Spleen (tissue), 7 donors: ENCODE data around the gene ZNF660.

Experiments
- POLR2A ChIP-seq, 3 donors: fragments of 450-650 bp; IDR thresholded peaks; one replicate each; pipeline ENCODE4 v1.5.1; 2017; ENCODE audit warnings: antibody characterized with exemption in 3 of 3, mild to moderate bottlenecking in 1 of 3
- POLR2AphosphoS5 ChIP-seq, 3 donors: sonication (generic); formaldehyde crosslinking; IDR thresholded peaks; one replicate each; pipeline ENCODE4 v1.5.1; 2017; ENCODE audit warnings: antibody characterized with exemption in 3 of 3
- TF ChIP-seq, protein P1 (sequence below), 11 experiments: fragments of 200-600 bp in 7 of 11; fragments of 450-650 bp in 4 of 11; sonication (generic) in 4 of 11; IDR thresholded peaks in 8 of 11; conservative IDR thresholded peaks in 3 of 11; 1 replicate in 7 of 11; 2 replicates in 4 of 11; pipeline versions ENCODE4 v1.4.0 to v1.8.0; 2016 to 2021; ENCODE audit warnings: antibody characterized with exemption in 11 of 11, inconsistent platforms in 4 of 11, mild to moderate bottlenecking in 1 of 11
- donor health status: DM: no; HTN: no; CAD: no; lungs with moderate emphysema.
- donor health status: DM: no; HTN: no; CAD: no.
- donor health status: DM: no; HTN: no; CAD: no.

- TF ChIP-seq, protein P1, sequence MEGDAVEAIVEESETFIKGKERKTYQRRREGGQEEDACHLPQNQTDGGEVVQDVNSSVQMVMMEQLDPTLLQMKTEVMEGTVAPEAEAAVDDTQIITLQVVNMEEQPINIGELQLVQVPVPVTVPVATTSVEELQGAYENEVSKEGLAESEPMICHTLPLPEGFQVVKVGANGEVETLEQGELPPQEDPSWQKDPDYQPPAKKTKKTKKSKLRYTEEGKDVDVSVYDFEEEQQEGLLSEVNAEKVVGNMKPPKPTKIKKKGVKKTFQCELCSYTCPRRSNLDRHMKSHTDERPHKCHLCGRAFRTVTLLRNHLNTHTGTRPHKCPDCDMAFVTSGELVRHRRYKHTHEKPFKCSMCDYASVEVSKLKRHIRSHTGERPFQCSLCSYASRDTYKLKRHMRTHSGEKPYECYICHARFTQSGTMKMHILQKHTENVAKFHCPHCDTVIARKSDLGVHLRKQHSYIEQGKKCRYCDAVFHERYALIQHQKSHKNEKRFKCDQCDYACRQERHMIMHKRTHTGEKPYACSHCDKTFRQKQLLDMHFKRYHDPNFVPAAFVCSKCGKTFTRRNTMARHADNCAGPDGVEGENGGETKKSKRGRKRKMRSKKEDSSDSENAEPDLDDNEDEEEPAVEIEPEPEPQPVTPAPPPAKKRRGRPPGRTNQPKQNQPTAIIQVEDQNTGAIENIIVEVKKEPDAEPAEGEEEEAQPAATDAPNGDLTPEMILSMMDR (IDR thresholded peaks at IDR 0.05 in 8 of 11, conservative IDR thresholded peaks at IDR 0.05 in 3 of 11) = no peak
- TF ChIP-seq POLR2A (IDR thresholded peaks at IDR 0.05) = no peak
- no peak for TF ChIP-seq POLR2AphosphoS5 (IDR thresholded peaks at IDR 0.05)
These were observed 27.9 kb downstream of the ZNF660 start for GRCh38 chr3:44612678-44613077.
